Right lobe of liver (tissue), 4 donors: ENCODE data around the gene ALAD.
A peak's percentile ranks its signal among the peaks of the same experiment; 100 is the strongest.

Source experiments
- POLR2A ChIP-seq: fragments of 450-650 bp; IDR thresholded peaks from one replicate; pipeline ENCODE4 v1.6.1; 2017; ENCODE audit warnings: antibody characterized with exemption, mild to moderate bottlenecking
- TF ChIP-seq, protein P1 (sequence below), 4 donors: fragments of 200-600 bp in 3 of 4; fragments of 450-650 bp in 1 of 4; IDR thresholded peaks; one replicate each; pipeline versions ENCODE4 v1.5.1 to v1.8.0; 2016 to 2022; ENCODE audit warnings: antibody characterized with exemption in 4 of 4, mild to moderate bottlenecking in 2 of 4
- donor health status: DM: no; HTN: no; CAD: no.
- donor health status: DM: no; HTN: no; CAD: no.
- donor health status: DM: no; HTN: yes; CAD: no.

- TF ChIP-seq, protein P1, sequence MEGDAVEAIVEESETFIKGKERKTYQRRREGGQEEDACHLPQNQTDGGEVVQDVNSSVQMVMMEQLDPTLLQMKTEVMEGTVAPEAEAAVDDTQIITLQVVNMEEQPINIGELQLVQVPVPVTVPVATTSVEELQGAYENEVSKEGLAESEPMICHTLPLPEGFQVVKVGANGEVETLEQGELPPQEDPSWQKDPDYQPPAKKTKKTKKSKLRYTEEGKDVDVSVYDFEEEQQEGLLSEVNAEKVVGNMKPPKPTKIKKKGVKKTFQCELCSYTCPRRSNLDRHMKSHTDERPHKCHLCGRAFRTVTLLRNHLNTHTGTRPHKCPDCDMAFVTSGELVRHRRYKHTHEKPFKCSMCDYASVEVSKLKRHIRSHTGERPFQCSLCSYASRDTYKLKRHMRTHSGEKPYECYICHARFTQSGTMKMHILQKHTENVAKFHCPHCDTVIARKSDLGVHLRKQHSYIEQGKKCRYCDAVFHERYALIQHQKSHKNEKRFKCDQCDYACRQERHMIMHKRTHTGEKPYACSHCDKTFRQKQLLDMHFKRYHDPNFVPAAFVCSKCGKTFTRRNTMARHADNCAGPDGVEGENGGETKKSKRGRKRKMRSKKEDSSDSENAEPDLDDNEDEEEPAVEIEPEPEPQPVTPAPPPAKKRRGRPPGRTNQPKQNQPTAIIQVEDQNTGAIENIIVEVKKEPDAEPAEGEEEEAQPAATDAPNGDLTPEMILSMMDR (IDR thresholded peaks at IDR 0.05) = no peak
- peak; percentile 77 for TF ChIP-seq POLR2A
Observed at GRCh38 chr9:113376634-113377567, 24.2 kb downstream of the ALAD start, which contains the start of gene HDHD3.
